Ishikawa (cell line): Measurements from ENCODE around the gene LDAH.

Experiments
- CEBPB ChIP-seq: IDR thresholded peaks from 2 replicates; pipeline ENCODE4 v1.6.1; 2012
- CREB1 ChIP-seq: IDR thresholded peaks from 2 replicates; pipeline ENCODE4 v1.6.1; 2012; ENCODE audit warnings: low read depth
- EGR1 ChIP-seq: IDR thresholded peaks from 2 replicates; pipeline ENCODE4 v1.6.1; 2012
- EP300 ChIP-seq: IDR thresholded peaks from 2 replicates; pipeline ENCODE4 v1.6.1; 2012; ENCODE audit warnings: borderline replicate concordance
- FOXM1 ChIP-seq: IDR thresholded peaks from 2 replicates; pipeline ENCODE4 v1.6.1; 2012; ENCODE audit warnings: low read depth, borderline replicate concordance
- MAX ChIP-seq: IDR thresholded peaks from 2 replicates; pipeline ENCODE4 v1.6.1; 2012
- NFIC ChIP-seq: IDR thresholded peaks from 2 replicates; pipeline ENCODE4 v1.6.1; 2012
- RAD21 ChIP-seq: IDR thresholded peaks from 2 replicates; pipeline ENCODE4 v1.6.1; 2012; ENCODE audit warnings: low read depth
- REST ChIP-seq: IDR thresholded peaks from 2 replicates; pipeline ENCODE4 v1.6.1; 2012; ENCODE audit warnings: low read depth, mild to moderate bottlenecking
- TAF1 ChIP-seq: IDR thresholded peaks from 2 replicates; pipeline ENCODE4 v1.6.1; 2012; ENCODE audit warnings: low read depth, mild to moderate bottlenecking
- TCF12 ChIP-seq: IDR thresholded peaks from 2 replicates; pipeline ENCODE4 v1.6.1; 2012; ENCODE audit warnings: low read depth
- TEAD4 ChIP-seq: IDR thresholded peaks from 2 replicates; pipeline ENCODE4 v1.6.1; 2012
- USF1 ChIP-seq: IDR thresholded peaks from 2 replicates; pipeline ENCODE4 v1.6.1; 2012
- YY1 ChIP-seq: IDR thresholded peaks from 2 replicates; pipeline ENCODE4 v1.6.1; 2012; ENCODE audit warnings: low read depth
- ZBTB7A ChIP-seq: IDR thresholded peaks from 2 replicates; pipeline ENCODE4 v1.6.1; 2012; ENCODE audit warnings: low read depth

LDAH gene

DNA sequence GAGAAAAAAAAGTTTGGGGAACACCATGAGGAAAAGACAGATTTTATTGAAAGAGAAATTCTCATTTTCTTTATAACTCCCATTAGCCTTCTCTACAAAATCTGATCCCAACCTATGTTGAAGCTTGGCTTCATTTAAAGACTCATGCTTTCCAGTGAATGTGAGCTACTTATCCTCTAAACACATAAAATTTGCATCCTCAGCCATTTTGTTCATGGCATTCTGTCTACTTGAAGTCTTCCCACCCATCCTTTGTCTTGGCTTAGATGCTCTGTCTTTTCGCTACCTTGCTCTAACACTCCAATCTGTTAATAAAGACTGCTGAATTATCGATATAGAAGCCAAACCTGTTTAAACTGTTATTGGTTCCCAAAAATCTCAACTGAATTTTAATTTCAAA lies 116.7 kb downstream of the LDAH start:
- TF ChIP-seq CREB1 = no peak
- no peak for TF ChIP-seq TCF12
- TF ChIP-seq YY1 = no peak
- no peak for TF ChIP-seq ZBTB7A

GRCh38 chr2:20704886-20705285 lies 118.0 kb downstream of the LDAH start:
- TF ChIP-seq YY1 (no peak), RAD21 (no peak), USF1 (no peak), NFIC (no peak), TCF12 (no peak), EGR1 (no peak), ZBTB7A (no peak), TAF1 (no peak), EP300 (no peak), CEBPB (no peak), MAX (no peak), FOXM1 (no peak), CREB1 (no peak), REST (no peak), TEAD4 (no peak)

DNA sequence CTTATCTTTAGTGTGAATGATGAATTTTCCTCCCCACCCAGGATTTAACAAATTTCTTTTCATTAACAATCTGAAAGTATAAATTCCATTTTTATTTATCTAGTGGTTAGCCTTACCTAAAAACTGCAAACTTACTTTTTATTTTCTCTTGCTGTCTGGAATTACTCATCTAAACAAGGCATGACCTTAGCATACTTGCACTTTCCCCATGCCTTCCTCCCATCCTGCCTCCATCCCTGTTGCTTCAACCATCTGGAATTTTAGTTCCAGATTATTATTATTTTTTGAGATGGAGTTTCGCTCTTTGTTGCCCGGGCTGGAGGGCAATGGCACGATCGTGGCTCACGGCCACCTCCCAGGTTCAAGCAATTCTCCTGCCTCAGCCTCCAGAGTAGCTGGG lies 120.3 kb downstream of the LDAH start:
- no peak for TF ChIP-seq ZBTB7A
- TF ChIP-seq RAD21 = no peak
- TF ChIP-seq FOXM1 = no peak
- TF ChIP-seq TEAD4 = no peak
- no peak for TF ChIP-seq YY1
- TF ChIP-seq CREB1 = no peak

- TF ChIP-seq EGR1 (no peak), USF1 (no peak), TEAD4 (no peak), EP300 (no peak), REST (no peak), FOXM1 (no peak), NFIC (no peak), CEBPB (no peak), TAF1 (no peak), MAX (no peak), CREB1 (no peak), RAD21 (no peak), YY1 (no peak), ZBTB7A (no peak), TCF12 (no peak)
Observed at GRCh38 chr2:20698916-20699613, 123.8 kb downstream of the LDAH start.

DNA sequence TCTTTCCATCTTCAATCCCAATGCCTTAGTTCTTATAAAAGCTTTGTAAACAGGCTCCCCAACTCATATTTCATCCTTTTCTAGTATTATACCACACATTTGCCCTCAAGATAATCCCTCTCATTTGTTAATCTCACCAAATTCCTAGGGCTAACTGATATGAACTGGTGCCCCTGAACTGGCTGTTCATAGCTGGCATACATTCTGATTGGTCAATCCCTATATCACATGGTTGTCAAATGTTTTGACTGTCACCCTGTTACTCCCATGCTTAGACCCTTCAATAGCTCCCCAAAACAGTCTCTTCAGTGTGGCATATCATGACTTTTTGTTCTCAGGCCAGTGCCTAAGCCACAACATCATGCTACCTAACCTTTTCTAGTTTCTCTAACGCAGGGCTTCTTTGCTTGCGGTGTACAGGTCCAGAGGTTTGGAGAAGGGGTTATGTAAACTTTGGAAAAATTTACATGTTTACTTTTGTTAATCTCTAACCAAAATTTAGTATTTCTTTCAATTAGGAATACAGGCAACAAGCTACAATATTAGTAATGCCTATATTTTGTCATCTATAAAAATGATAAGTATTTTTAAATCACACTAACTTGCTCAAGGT lies 125.5 kb downstream of the LDAH start:
- TF ChIP-seq YY1 (no peak), EGR1 (no peak), NFIC (no peak), REST (no peak), ZBTB7A (no peak), TEAD4 (no peak), RAD21 (no peak), CREB1 (no peak), MAX (no peak), TAF1 (no peak)
